GM23338 (cell line): Measurements from ENCODE around the gene TCF7.

Experiments used
- CREB1 ChIP-seq: fragments of 250-450 bp; sonication (Bioruptor Pico); IDR thresholded peaks from 2 replicates; pipeline ENCODE4 v1.5.0; 2020; ENCODE audit warnings: low read depth, mild to moderate bottlenecking, moderate library complexity
- EZH2 ChIP-seq: fragments of 200-600 bp; sonication (generic); IDR thresholded peaks from one replicate; pipeline ENCODE4 v1.8.0; 2017; ENCODE audit warnings: antibody characterized with exemption, mild to moderate bottlenecking, low read depth; ENCODE audit not compliant: unreplicated experiment
- EZH2phosphoT487 ChIP-seq: fragments of 200-600 bp; sonication (generic); IDR thresholded peaks from one replicate; pipeline ENCODE4 v1.8.1; 2018; ENCODE audit warnings: antibody characterized with exemption; ENCODE audit not compliant: unreplicated experiment
- POLR2AphosphoS5 ChIP-seq: IDR thresholded peaks from 2 replicates; pipeline ENCODE4 v1.6.1; 2016; ENCODE audit warnings: antibody characterized with exemption, low read depth
- STAT1 ChIP-seq: IDR thresholded peaks from one replicate; pipeline ENCODE4 v1.6.1; 2016; ENCODE audit warnings: antibody characterized with exemption; ENCODE audit not compliant: unreplicated experiment
- ZNF114 ChIP-seq: fragments of 250-450 bp; sonication (Bioruptor Pico); IDR thresholded peaks from 2 replicates; pipeline ENCODE4 v1.5.0; 2020; ENCODE audit warnings: mild to moderate bottlenecking, moderate library complexity
- TF ChIP-seq, protein P1 (sequence below), 2 experiments: fragments of 200-600 bp in 1 of 2; sonication (generic) in 1 of 2; conservative IDR thresholded peaks; 2 replicates each; pipeline versions ENCODE4 v1.5.1 to v1.6.1; 2016 to 2017; ENCODE audit warnings: antibody characterized with exemption in 2 of 2, low read depth in 2 of 2, mild to moderate bottlenecking in 2 of 2, moderate library complexity in 1 of 2
- TF ChIP-seq, protein P2 (sequence below): IDR thresholded peaks from one replicate; pipeline ENCODE4 v1.6.1; 2018; ENCODE audit warnings: antibody characterized with exemption; ENCODE audit not compliant: unreplicated experiment

DNA sequence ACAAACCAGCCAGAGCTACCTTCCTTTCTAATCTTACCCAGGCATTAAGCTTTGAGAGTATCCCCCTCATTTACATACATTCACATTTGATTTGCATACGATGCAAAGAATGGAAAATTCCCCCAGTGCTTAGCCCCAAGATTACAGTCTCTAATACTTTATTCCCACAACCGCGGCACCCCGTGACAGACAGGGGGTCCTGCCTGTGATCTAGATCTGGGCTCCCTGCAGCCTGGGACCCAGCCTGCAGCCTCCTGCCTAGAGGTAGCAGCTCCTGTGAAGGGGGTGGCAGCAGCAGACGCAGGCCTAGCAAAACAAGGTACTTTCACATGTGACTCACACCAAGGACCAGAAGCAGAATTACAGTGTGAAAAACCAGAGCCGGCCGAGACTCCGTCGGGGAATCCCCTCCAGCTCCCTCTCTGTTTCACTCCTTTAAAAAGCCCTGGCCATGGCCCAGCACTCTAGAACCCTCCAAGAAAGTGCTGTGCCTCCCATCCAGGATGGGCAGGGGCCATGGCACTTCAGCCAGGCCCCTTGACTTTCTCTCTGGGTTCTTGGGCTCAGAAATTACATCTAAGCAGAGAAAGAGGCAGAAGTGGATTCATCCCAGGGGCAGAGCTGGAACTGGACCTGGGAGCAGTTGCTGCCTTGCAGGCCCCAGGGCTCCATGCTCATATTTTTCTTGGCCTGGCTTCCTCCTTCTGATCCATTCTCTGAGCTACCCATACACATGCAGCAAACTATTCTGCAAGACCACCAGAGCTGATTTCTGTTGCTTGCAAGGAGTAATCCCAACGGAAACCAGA is 14.0 kb upstream of the TCF7 start:
- TF ChIP-seq, protein P1, sequence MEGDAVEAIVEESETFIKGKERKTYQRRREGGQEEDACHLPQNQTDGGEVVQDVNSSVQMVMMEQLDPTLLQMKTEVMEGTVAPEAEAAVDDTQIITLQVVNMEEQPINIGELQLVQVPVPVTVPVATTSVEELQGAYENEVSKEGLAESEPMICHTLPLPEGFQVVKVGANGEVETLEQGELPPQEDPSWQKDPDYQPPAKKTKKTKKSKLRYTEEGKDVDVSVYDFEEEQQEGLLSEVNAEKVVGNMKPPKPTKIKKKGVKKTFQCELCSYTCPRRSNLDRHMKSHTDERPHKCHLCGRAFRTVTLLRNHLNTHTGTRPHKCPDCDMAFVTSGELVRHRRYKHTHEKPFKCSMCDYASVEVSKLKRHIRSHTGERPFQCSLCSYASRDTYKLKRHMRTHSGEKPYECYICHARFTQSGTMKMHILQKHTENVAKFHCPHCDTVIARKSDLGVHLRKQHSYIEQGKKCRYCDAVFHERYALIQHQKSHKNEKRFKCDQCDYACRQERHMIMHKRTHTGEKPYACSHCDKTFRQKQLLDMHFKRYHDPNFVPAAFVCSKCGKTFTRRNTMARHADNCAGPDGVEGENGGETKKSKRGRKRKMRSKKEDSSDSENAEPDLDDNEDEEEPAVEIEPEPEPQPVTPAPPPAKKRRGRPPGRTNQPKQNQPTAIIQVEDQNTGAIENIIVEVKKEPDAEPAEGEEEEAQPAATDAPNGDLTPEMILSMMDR (conservative IDR thresholded peaks at IDR 0.05; ENCODE audit: low read depth in 2 of 2) = no peak
- TF ChIP-seq EZH2 = no peak
- no peak for TF ChIP-seq POLR2AphosphoS5
- TF ChIP-seq, protein P2, sequence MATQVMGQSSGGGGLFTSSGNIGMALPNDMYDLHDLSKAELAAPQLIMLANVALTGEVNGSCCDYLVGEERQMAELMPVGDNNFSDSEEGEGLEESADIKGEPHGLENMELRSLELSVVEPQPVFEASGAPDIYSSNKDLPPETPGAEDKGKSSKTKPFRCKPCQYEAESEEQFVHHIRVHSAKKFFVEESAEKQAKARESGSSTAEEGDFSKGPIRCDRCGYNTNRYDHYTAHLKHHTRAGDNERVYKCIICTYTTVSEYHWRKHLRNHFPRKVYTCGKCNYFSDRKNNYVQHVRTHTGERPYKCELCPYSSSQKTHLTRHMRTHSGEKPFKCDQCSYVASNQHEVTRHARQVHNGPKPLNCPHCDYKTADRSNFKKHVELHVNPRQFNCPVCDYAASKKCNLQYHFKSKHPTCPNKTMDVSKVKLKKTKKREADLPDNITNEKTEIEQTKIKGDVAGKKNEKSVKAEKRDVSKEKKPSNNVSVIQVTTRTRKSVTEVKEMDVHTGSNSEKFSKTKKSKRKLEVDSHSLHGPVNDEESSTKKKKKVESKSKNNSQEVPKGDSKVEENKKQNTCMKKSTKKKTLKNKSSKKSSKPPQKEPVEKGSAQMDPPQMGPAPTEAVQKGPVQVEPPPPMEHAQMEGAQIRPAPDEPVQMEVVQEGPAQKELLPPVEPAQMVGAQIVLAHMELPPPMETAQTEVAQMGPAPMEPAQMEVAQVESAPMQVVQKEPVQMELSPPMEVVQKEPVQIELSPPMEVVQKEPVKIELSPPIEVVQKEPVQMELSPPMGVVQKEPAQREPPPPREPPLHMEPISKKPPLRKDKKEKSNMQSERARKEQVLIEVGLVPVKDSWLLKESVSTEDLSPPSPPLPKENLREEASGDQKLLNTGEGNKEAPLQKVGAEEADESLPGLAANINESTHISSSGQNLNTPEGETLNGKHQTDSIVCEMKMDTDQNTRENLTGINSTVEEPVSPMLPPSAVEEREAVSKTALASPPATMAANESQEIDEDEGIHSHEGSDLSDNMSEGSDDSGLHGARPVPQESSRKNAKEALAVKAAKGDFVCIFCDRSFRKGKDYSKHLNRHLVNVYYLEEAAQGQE = no peak
- TF ChIP-seq STAT1 = no peak
- TF ChIP-seq EZH2phosphoT487 = no peak
- TF ChIP-seq CREB1 (CRISPR knock-in tag) = no peak
- no peak for TF ChIP-seq ZNF114 (CRISPR knock-in tag)
